H1 (cell line): ENCODE data around the gene TMPRSS3. TPM values are rescaled to one million over a fixed set of nuclear protein-coding genes. Genes with fewer than 3 reads are reported as not detected.
A peak's percentile ranks its signal among the peaks of the same experiment; 100 is the strongest.

Source experiments
- CTCF ChIA-PET: fragments of 300-600 bp; sonication (Branson Sonifier 250); formaldehyde crosslinking; loops from one replicate; lab custom pipeline; 2021; ENCODE audit not compliant: partially characterized antibody; lab: Charles Lee
- POLR2A ChIA-PET: fragments of 300-600 bp; sonication (Branson Sonifier 250); formaldehyde crosslinking; loops from one replicate; lab custom pipeline; 2021; ENCODE audit warnings: inconsistent platforms; ENCODE audit not compliant: partially characterized antibody; lab: Charles Lee
- DNase-seq, 2 experiments: peaks; one replicate each; pipeline versions ENCODE4 v3.0.0 to v3.0.0-alpha.2; 2010 to 2022; ENCODE audit warnings: low spot score in 2 of 2, low read depth in 1 of 2, mixed read lengths in 1 of 2
- FAIRE-seq: peaks from 2 replicates; lab custom pipeline; 2011; peaks lifted over from hg19 to GRCh38; lab: Jason Lieb, UNC
- H2AFZ ChIP-seq: 2 replicates; pipeline ENCODE4 v1.8.1; 2012; ENCODE audit warnings: low read length, inconsistent platforms
- H2AK5ac ChIP-seq: 2 replicates; pipeline ENCODE4 v1.6.1; 2013; ENCODE audit warnings: low read depth, low read length
- H2BK120ac ChIP-seq: replicated peaks from 2 replicates; pipeline ENCODE3; 2013; ENCODE audit warnings: low read depth, low read length, inconsistent platforms
- H2BK12ac ChIP-seq: 2 replicates; pipeline ENCODE4 v1.6.1; 2013; ENCODE audit warnings: low read depth, low read length
- H2BK15ac ChIP-seq: 2 replicates; pipeline ENCODE4 v1.6.1; 2013; ENCODE audit warnings: low read length
- H2BK20ac ChIP-seq: 2 replicates; pipeline ENCODE4 v1.6.1; 2013; ENCODE audit warnings: low read length
- H2BK5ac ChIP-seq: 2 replicates; pipeline ENCODE4 v1.6.1; 2013; ENCODE audit warnings: low read depth, low read length
- H3K14ac ChIP-seq: 2 replicates; pipeline ENCODE4 v1.6.1; 2013; ENCODE audit warnings: inconsistent platforms; ENCODE audit not compliant: insufficient read length
- H3K18ac ChIP-seq: 2 replicates; pipeline ENCODE4 v1.6.1; 2013; ENCODE audit warnings: low read length; ENCODE audit errors: extremely low read depth
- H3K23ac ChIP-seq: 2 replicates; pipeline ENCODE4 v1.6.1; 2013; ENCODE audit warnings: inconsistent platforms; ENCODE audit not compliant: insufficient read length
- H3K23me2 ChIP-seq: 2 replicates; pipeline ENCODE4 v1.6.1; 2013; ENCODE audit warnings: low read depth, low read length
- H3K27ac ChIP-seq: 2 replicates; pipeline ENCODE4 v1.6.1; 2011; ENCODE audit warnings: low read depth, low read length, inconsistent platforms
- H3K27me3 ChIP-seq, 4 experiments: replicated peaks in 1 of 4; 1 replicate in 1 of 4; 2 replicates in 3 of 4; pipeline versions ENCODE4 v1.6.1 to v1.8.1; 2011 to 2013; ENCODE audit warnings: low read length in 3 of 4, mild to moderate bottlenecking in 3 of 4, inconsistent platforms in 2 of 4, mixed read lengths in 2 of 4, moderate library complexity in 1 of 4; ENCODE audit not compliant: control insufficient read depth in 3 of 4, insufficient read depth in 3 of 4; ENCODE audit errors: extremely low read depth in 1 of 4
- H3K36me3 ChIP-seq, 4 experiments: 2 replicates each; pipeline versions ENCODE4 v1.6.1 to v1.8.1; 2011 to 2013; ENCODE audit warnings: mild to moderate bottlenecking in 4 of 4, low read length in 3 of 4, moderate library complexity in 2 of 4, control low read depth in 1 of 4, inconsistent platforms in 1 of 4; ENCODE audit not compliant: insufficient read depth in 4 of 4, control insufficient read depth in 2 of 4
- H3K4ac ChIP-seq: replicated peaks from 2 replicates; pipeline ENCODE3; 2013; ENCODE audit warnings: low read length, low read depth, mixed read lengths, inconsistent platforms; ENCODE audit not compliant: insufficient read length
- H3K4me1 ChIP-seq, 4 experiments: replicated peaks in 1 of 4; 1 replicate in 1 of 4; 2 replicates in 3 of 4; pipeline versions ENCODE4 v1.6.1 to v1.8.1; 2011 to 2013; ENCODE audit warnings: low read length in 3 of 4, inconsistent platforms in 2 of 4, mixed read lengths in 1 of 4; ENCODE audit not compliant: insufficient read depth in 4 of 4, control insufficient read depth in 3 of 4
- H3K4me2 ChIP-seq, 2 experiments: 2 replicates each; pipeline versions ENCODE4 v1.6.1 to v1.8.1; 2011 to 2013; ENCODE audit warnings: low read depth in 2 of 2, low read length in 2 of 2, control low read depth in 1 of 2, inconsistent platforms in 1 of 2, mild to moderate bottlenecking in 1 of 2; ENCODE audit not compliant: insufficient read depth in 1 of 2
- H3K4me3 ChIP-seq, 4 experiments: fragments of 200-600, 300-600 bp in 1 of 4; sonication (generic), shearing (Covaris generic), sonication (Bioruptor Twin) in 1 of 4; 2 replicates each; pipeline versions ENCODE4 v1.5.1 to v1.8.1; 2011 to 2016; ENCODE audit warnings: low read length in 4 of 4, low read depth in 3 of 4, control low read depth in 2 of 4, inconsistent platforms in 2 of 4, mild to moderate bottlenecking in 2 of 4, mixed read lengths in 1 of 4, moderate library complexity in 1 of 4; ENCODE audit not compliant: insufficient read depth in 2 of 4; ENCODE audit errors: extremely low read depth in 1 of 4
- H3K56ac ChIP-seq: replicated peaks from 2 replicates; pipeline ENCODE3; 2013; ENCODE audit warnings: low read depth, mild to moderate bottlenecking, mixed read lengths, low read length, inconsistent platforms; ENCODE audit not compliant: insufficient read length
- H3K79me1 ChIP-seq: 2 replicates; pipeline ENCODE4 v1.6.1; 2013; ENCODE audit warnings: low read depth, low read length, control low read depth
- H3K79me2 ChIP-seq, 2 experiments: 2 replicates each; pipeline versions ENCODE4 v1.6.1 to v1.8.1; 2012 to 2013; ENCODE audit warnings: low read length in 2 of 2, mild to moderate bottlenecking in 2 of 2, inconsistent platforms in 1 of 2; ENCODE audit not compliant: insufficient read depth in 2 of 2, control insufficient read depth in 1 of 2
- H3K9ac ChIP-seq, 4 experiments: replicated peaks in 1 of 4; 1 replicate in 1 of 4; 2 replicates in 3 of 4; pipeline versions ENCODE4 v1.6.1 to v1.8.1; 2011 to 2013; ENCODE audit warnings: low read depth in 3 of 4, low read length in 3 of 4, control low read depth in 2 of 4, mild to moderate bottlenecking in 2 of 4, moderate library complexity in 2 of 4, inconsistent platforms in 1 of 4; ENCODE audit errors: extremely low read depth in 1 of 4
- H3K9me3 ChIP-seq, 2 experiments: 2 replicates each; pipeline versions ENCODE4 v1.6.1 to v1.8.1; 2012 to 2013; ENCODE audit warnings: mild to moderate bottlenecking in 2 of 2, moderate library complexity in 2 of 2, control low read depth in 1 of 2, inconsistent platforms in 1 of 2, low read depth in 1 of 2, low read length in 1 of 2, mixed read lengths in 1 of 2; ENCODE audit not compliant: insufficient read depth in 2 of 2
- H4K20me1 ChIP-seq, 2 experiments: replicated peaks in 1 of 2; 2 replicates each; pipeline versions ENCODE3 to v1.8.1; 2011 to 2013; ENCODE audit warnings: inconsistent platforms in 2 of 2, low read length in 2 of 2, mild to moderate bottlenecking in 1 of 2; ENCODE audit not compliant: insufficient read depth in 2 of 2, control insufficient read depth in 1 of 2
- H4K5ac ChIP-seq: 2 replicates; pipeline ENCODE4 v1.6.1; 2013; ENCODE audit warnings: low read length, low read depth, mixed read lengths, inconsistent platforms; ENCODE audit not compliant: insufficient read length
- H4K8ac ChIP-seq: 2 replicates; pipeline ENCODE4 v1.8.0; 2013; ENCODE audit warnings: mild to moderate bottlenecking, moderate library complexity, low read length, inconsistent platforms; ENCODE audit not compliant: insufficient read depth; ENCODE audit errors: extremely low read depth
- H4K91ac ChIP-seq: replicated peaks from 2 replicates; pipeline ENCODE3; 2013; ENCODE audit warnings: low read length, mixed read lengths, inconsistent platforms; ENCODE audit not compliant: insufficient read length
- CBX5 ChIP-seq: fragments of 300-800, 300-1000 bp; sonication (generic); IDR thresholded peaks from 2 replicates; pipeline ENCODE4 v1.7.1; 2016; ENCODE audit warnings: antibody characterized with exemption, low read length, low read depth
- CHD1 ChIP-seq: IDR thresholded peaks from 2 replicates; pipeline ENCODE4 v1.6.1; 2012; ENCODE audit warnings: low read depth, low read length, improper control_type of control experiment
- FOSL1 ChIP-seq: IDR thresholded peaks from 2 replicates; pipeline ENCODE4 v1.6.1; 2011; ENCODE audit warnings: mild to moderate bottlenecking, low read depth, low read length, moderate library complexity; ENCODE audit not compliant: insufficient read depth
- KDM5A ChIP-seq: fragments of 200-600 bp; IDR thresholded peaks from 2 replicates; pipeline ENCODE4 v1.7.1; 2012; ENCODE audit warnings: mild to moderate bottlenecking, low read length, inconsistent platforms, mixed read lengths
- NRF1 ChIP-seq: IDR thresholded peaks from 2 replicates; pipeline ENCODE4 v1.6.1; 2011; ENCODE audit warnings: mild to moderate bottlenecking, low read depth, low read length, improper control_type of control experiment
- RBBP5 ChIP-seq: IDR thresholded peaks from 2 replicates; pipeline ENCODE4 v1.7.1; 2012; ENCODE audit warnings: low read depth, mild to moderate bottlenecking, inconsistent platforms, low read length, moderate library complexity, borderline replicate concordance
- RNF2 ChIP-seq: fragments of 200-900, 300-1000 bp; sonication (generic); IDR thresholded peaks from 2 replicates; pipeline ENCODE4 v1.7.1; 2016; ENCODE audit warnings: borderline replicate concordance, low read depth, mild to moderate bottlenecking, antibody characterized with exemption, low read length; ENCODE audit not compliant: poor library complexity, severe bottlenecking; ENCODE audit errors: missing control alignments
- SIN3A ChIP-seq, 2 experiments: IDR thresholded peaks in 1 of 2; conservative IDR thresholded peaks in 1 of 2; 2 replicates each; pipeline ENCODE4 v1.6.1; 2011 to 2012; ENCODE audit warnings: low read length in 2 of 2, improper control_type of control experiment in 1 of 2, low read depth in 1 of 2, mild to moderate bottlenecking in 1 of 2
- SP2 ChIP-seq: IDR thresholded peaks from 2 replicates; pipeline ENCODE4 v1.6.1; 2012; ENCODE audit warnings: mild to moderate bottlenecking, low read length, inconsistent platforms
- WGBS, 2 experiments: shearing (Covaris generic) in 1 of 2; methylation state at CpG; one replicate each; pipeline versions ENCODE4 v1.1.6 to v1.1.7; 2013 to 2015; ENCODE audit warnings: low lambda C conversion rate in 2 of 2, mixed read lengths in 2 of 2, inconsistent platforms in 1 of 2, low coverage in 1 of 2, missing lambda C conversion rate in 1 of 2; ENCODE audit not compliant: insufficient replicate concordance in 2 of 2, insufficient coverage in 1 of 2, insufficient read length in 1 of 2; ENCODE audit errors: extremely low coverage in 1 of 2, missing lambda C conversion rate in 1 of 2; 5-methylcytosine and 5-hydroxymethylcytosine counted together
- polyA plus RNA-seq, 7 experiments: library from polyadenylated mRNA; depleted of rRNA in 3 of 7; stranded (reverse) in 5 of 7; unstranded in 2 of 7; fragments of >200 nt in 5 of 7; fragments of 200-250 nt in 2 of 7; gene quantifications; 1 replicate in 5 of 7; 2 replicates in 1 of 7; 4 replicates in 1 of 7; pipeline versions ENCODE4 v1.2.1 to v1.2.3, GENCODE V29; 2011 to 2013; ENCODE audit warnings: missing spikeins in 2 of 7, mixed read lengths in 2 of 7
- total RNA-seq: library from RNA; stranded (reverse); fragmentation: NEBNext Ultra II Directional; extraction: Animal tissue kit (Norgen Biotek cat#: 25700); gene quantifications from 2 replicates; pipeline ENCODE4 v1.2.1, GENCODE V29; 2021
- TF ChIP-seq, protein P1 (sequence below): IDR thresholded peaks from 2 replicates; pipeline ENCODE4 v1.6.1; 2011; ENCODE audit warnings: low read length, improper control_type of control experiment

TMPRSS3 gene
- total and polyA plus RNA-seq, 2 of the 8 experiments (the other 6 are each of a cell fraction or from before 2014, with no cell fraction given), result 0.38 TPM; not detected in 1

DNA sequence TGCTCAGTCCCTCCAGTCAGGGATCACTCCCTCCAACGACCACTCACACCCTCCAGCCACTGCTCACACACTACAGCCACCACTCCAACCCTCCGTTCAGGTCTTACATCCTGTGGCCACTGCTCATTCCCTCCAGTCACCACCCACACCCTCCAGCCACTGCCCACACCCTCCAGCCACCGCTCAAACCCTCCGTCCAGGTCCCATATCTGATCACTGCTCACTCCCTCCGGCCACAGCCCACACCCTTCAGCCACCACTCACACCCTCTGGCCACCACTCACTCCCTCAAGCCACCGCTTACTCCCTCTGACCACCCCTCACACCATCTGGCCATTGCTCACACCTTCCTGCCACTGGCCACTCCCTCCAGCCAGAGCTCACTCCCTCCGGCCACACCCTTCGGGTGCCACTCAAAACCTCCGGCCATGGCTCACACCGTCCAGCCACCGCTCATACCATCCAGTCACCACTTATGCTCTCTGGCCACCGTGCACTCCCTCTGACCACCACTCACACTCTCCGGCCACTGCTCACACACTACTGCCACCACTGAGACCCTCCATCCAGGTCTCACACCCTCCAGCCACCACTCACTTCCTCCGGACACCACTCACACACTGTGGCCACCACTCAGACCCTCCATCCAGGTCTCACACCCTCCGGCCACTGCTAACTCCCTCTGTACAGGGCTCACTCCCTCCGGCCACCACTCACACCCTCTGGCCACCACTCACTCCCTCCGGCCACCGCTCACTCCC, 24.8 kb downstream of the TMPRSS3 start:
- Histone ChIP-seq H3K23me2 (no peaks in the 10 kb centered on the region), H4K20me1 (no peaks in the 10 kb centered on the region), H2BK5ac (peak overlapping the region; percentile 1; the same call in 1 of the 2 replicates), H3K27ac (no peak overlapping the region), H2BK12ac (peak overlapping the region; percentile 60; the same call in 1 of the 2 replicates), H4K8ac (peak overlapping the region; percentile 57), H3K79me1 (no peaks in the 10 kb centered on the region), H4K5ac (no peak overlapping the region), H2BK20ac (peak overlapping the region; percentile 32; the same call in 1 of the 2 replicates), H3K79me2 (no peaks in the 10 kb centered on the region), H3K27me3 (peaks cover 0 to 2% (median 0%) of the 10 kb centered on the region in 4 experiments; a peak in 1 of 7 replicates), H3K18ac (no peak overlapping the region), H3K4me2 (no peak overlapping the region), H2BK120ac (peak overlapping the region; percentile 63), H4K91ac (peak overlapping the region; percentile 74), H3K9ac (no peak overlapping the region), H3K9me3 (no peaks in the 10 kb centered on the region), H2AK5ac (no peak overlapping the region), H3K4me3 (no peak overlapping the region), H2AFZ (no peak overlapping the region), H3K14ac (no peak overlapping the region), H3K4ac (peak overlapping the region; percentile 63), H2BK15ac (peak overlapping the region; percentile 61), H3K56ac (no peak overlapping the region), H3K4me1 (peaks cover 0 to 7% (median 0%) of the 10 kb centered on the region in 4 experiments; a peak in 5 of 7 replicates), H3K36me3 (no peaks in the 10 kb centered on the region), H3K23ac (no peak overlapping the region)
- no peak for FAIRE-seq
- CTCF ChIA-PET, result interaction anchor here (1.2 kb wide), 1 partner anchor 12 kb away, joined by 4 read pairs; no protein-coding TSS in a partner anchor
- POLR2A ChIA-PET, result interaction anchor here (0.6 kb wide), 1 partner anchor 32 kb away, joined by 3 read pairs; the partner anchor contains the start of gene UBASH3A
- DNase-seq, result no peak
- WGBS, 2 experiments, result 79% methylated on average over 18 of the region's 18 CpGs; no CpG with 5 or more reads in 1 of the 2 experiments
- no peak for TF ChIP-seq RBBP5
- TF ChIP-seq, protein P1, sequence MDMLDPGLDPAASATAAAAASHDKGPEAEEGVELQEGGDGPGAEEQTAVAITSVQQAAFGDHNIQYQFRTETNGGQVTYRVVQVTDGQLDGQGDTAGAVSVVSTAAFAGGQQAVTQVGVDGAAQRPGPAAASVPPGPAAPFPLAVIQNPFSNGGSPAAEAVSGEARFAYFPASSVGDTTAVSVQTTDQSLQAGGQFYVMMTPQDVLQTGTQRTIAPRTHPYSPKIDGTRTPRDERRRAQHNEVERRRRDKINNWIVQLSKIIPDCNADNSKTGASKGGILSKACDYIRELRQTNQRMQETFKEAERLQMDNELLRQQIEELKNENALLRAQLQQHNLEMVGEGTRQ, result no peak
- TF ChIP-seq KDM5A, result no peak
- TF ChIP-seq SP2, result no peak
- no peak for TF ChIP-seq CBX5
- TF ChIP-seq FOSL1, result no peak
- TF ChIP-seq SIN3A (conservative IDR thresholded peaks at IDR 0.05 in 1 of 2, IDR thresholded peaks at IDR 0.05 in 1 of 2; ENCODE audit: low read depth in 1 of 2, low read length in 2 of 2), result no peak
- no peak for TF ChIP-seq NRF1
- no peak for TF ChIP-seq CHD1
- no peak for TF ChIP-seq RNF2
